A549 (cell line): ENCODE measurements around the gene IQCN. TPM values are rescaled to one million over a fixed set of nuclear protein-coding genes. Genes with fewer than 3 reads are reported as not detected.

Experiments used
- ATAC-seq, 2 experiments: fragments of 200-7000 bp in 1 of 2; fragments of >200 bp in 1 of 2; cut with Nextera tagmentation in 1 of 2; cut with Tn5 transposase in 1 of 2; 3 replicates each; pipeline versions ENCODE4 v1.8.0 to v1.9.1; 2018 to 2020; ENCODE audit warnings: mild to moderate bottlenecking in 1 of 2, moderate library complexity in 1 of 2
- CTCF ChIA-PET: fragments of 300-600 bp; sonication (Branson Sonifier 250); formaldehyde crosslinking; extraction: SDS; loops from one replicate; lab custom pipeline; 2021; ENCODE audit warnings: antibody characterized with exemption, inconsistent platforms; lab: Yijun Ruan, JAX
- POLR2A ChIA-PET: fragments of 350-600 bp; formaldehyde crosslinking; extraction: SDS; loops from one replicate; lab custom pipeline; 2021; ENCODE audit warnings: antibody characterized with exemption, inconsistent platforms; lab: Yijun Ruan, JAX
- DNase-seq, 2 experiments: peaks; one replicate each; pipeline versions ENCODE4 v3.0.0 to v3.0.0-alpha.2; 2011 to 2016; ENCODE audit warnings: low read depth in 1 of 2, low spot score in 1 of 2
- FAIRE-seq: peaks from 2 replicates; lab custom pipeline; 2011; peaks lifted over from hg19 to GRCh38; lab: Jason Lieb, UNC
- H3K27ac ChIP-seq, 2 experiments: fragments of >200 bp; sonication (Bioruptor Twin); formaldehyde crosslinking; 3 replicates each; pipeline ENCODE4 v1.5.1; 2016 to 2017
- H3K4me1 ChIP-seq: fragments of >200 bp; sonication (Bioruptor Twin); formaldehyde crosslinking; 3 replicates; pipeline ENCODE4 v1.6.1; 2016
- H3K4me2 ChIP-seq: fragments of >200 bp; sonication (Bioruptor Twin); formaldehyde crosslinking; 3 replicates; pipeline ENCODE4 v1.6.1; 2016
- H3K4me3 ChIP-seq: fragments of >200 bp; sonication (Bioruptor Twin); formaldehyde crosslinking; 3 replicates; pipeline ENCODE4 v1.5.1; 2016
- H3K9me3 ChIP-seq: fragments of >200 bp; sonication (Bioruptor Twin); formaldehyde crosslinking; 3 replicates; pipeline ENCODE4 v1.6.1; 2016
- CBX2 ChIP-seq: fragments of 200-600 bp; sonication (generic); IDR thresholded peaks from 2 replicates; pipeline ENCODE4 v1.6.1; 2016; ENCODE audit warnings: low read depth, mild to moderate bottlenecking, borderline replicate concordance
- CBX8 ChIP-seq: fragments of 200-600 bp; sonication (generic); IDR thresholded peaks from 2 replicates; pipeline ENCODE4 v1.6.1; 2016
- EHF ChIP-seq: fragments of 250-450 bp; sonication (Bioruptor Pico); IDR thresholded peaks from 2 replicates; pipeline ENCODE4 v1.5.0; 2020; ENCODE audit warnings: mild to moderate bottlenecking
- EHMT2 ChIP-seq: fragments of 200-600 bp; sonication (generic); IDR thresholded peaks from 2 replicates; pipeline ENCODE4 v1.6.1; 2016; ENCODE audit warnings: antibody characterized with exemption, low read depth, mild to moderate bottlenecking, moderate library complexity
- ESRRA ChIP-seq: fragments of 150-350 bp; IDR thresholded peaks from 2 replicates; pipeline ENCODE4 v1.6.1; 2014; ENCODE audit warnings: mild to moderate bottlenecking, low read length, borderline replicate concordance
- FOSL2 ChIP-seq, 2 experiments: fragments of 450-650 bp in 1 of 2; fragments of >200 bp in 1 of 2; sonication (Bioruptor Twin) in 1 of 2; formaldehyde crosslinking; IDR thresholded peaks; 2 replicates each; pipeline versions ENCODE4 v1.5.0 to v1.6.1; 2016 to 2020; ENCODE audit warnings: mild to moderate bottlenecking in 1 of 2, moderate library complexity in 1 of 2
- HEYL ChIP-seq: fragments of 250-450 bp; sonication (Bioruptor Pico); IDR thresholded peaks from 2 replicates; pipeline ENCODE4 v1.8.0; 2021; ENCODE audit warnings: mild to moderate bottlenecking, moderate library complexity
- JUNB ChIP-seq: fragments of >200 bp; sonication (Bioruptor Twin); formaldehyde crosslinking; IDR thresholded peaks from 2 replicates; pipeline ENCODE4 v1.6.1; 2016
- KDM1A ChIP-seq: fragments of 200-600 bp; sonication (generic); IDR thresholded peaks from 2 replicates; pipeline ENCODE4 v1.6.1; 2016; ENCODE audit warnings: low read depth, mild to moderate bottlenecking
- KDM5A ChIP-seq: fragments of 200-600 bp; sonication (generic); IDR thresholded peaks from 2 replicates; pipeline ENCODE4 v1.6.1; 2016; ENCODE audit warnings: antibody characterized with exemption, mild to moderate bottlenecking
- MAFK ChIP-seq: fragments of 450-650 bp; IDR thresholded peaks from 2 replicates; pipeline ENCODE4 v1.6.1; 2014; ENCODE audit not compliant: partially characterized antibody
- MAZ ChIP-seq: fragments of 150-350 bp; IDR thresholded peaks from 2 replicates; pipeline ENCODE4 v1.6.1; 2014; ENCODE audit warnings: antibody characterized with exemption, low read depth, low read length, borderline replicate concordance
- NPAS2 ChIP-seq: fragments of 250-450 bp; sonication (Bioruptor Pico); IDR thresholded peaks from 2 replicates; pipeline ENCODE4 v1.8.0; 2022; ENCODE audit warnings: mild to moderate bottlenecking, moderate library complexity, borderline replicate concordance
- PHF8 ChIP-seq: fragments of 200-600 bp; sonication (generic); IDR thresholded peaks from 2 replicates; pipeline ENCODE4 v1.6.1; 2016; ENCODE audit warnings: low read depth, mild to moderate bottlenecking, antibody characterized with exemption, moderate library complexity, borderline replicate concordance
- POLR2AphosphoS2 ChIP-seq: conservative IDR thresholded peaks from 2 replicates; pipeline ENCODE4 v1.6.1; 2012; ENCODE audit warnings: low read length, improper control_type of control experiment, inconsistent platforms
- RARB ChIP-seq: fragments of 250-450 bp; sonication (Bioruptor Pico); IDR thresholded peaks from 2 replicates; pipeline ENCODE4 v1.8.0; 2021; ENCODE audit warnings: mild to moderate bottlenecking, moderate library complexity
- SMC3 ChIP-seq: fragments of >200 bp; sonication (Bioruptor Twin); formaldehyde crosslinking; IDR thresholded peaks from 3 replicates; pipeline ENCODE4 v1.6.1; 2018; ENCODE audit warnings: inconsistent platforms
- TP53 ChIP-seq: fragments of 250-450 bp; sonication (Bioruptor Pico); IDR thresholded peaks from 2 replicates; pipeline ENCODE4 v1.5.0; 2021; ENCODE audit warnings: mild to moderate bottlenecking, moderate library complexity
- ZFP36 ChIP-seq: fragments of 450-650 bp; IDR thresholded peaks from 2 replicates; pipeline ENCODE4 v1.6.1; 2014; ENCODE audit warnings: borderline replicate concordance; ENCODE audit not compliant: partially characterized antibody
- ZNF302 ChIP-seq: fragments of 250-450 bp; sonication (Bioruptor Pico); IDR thresholded peaks from 2 replicates; pipeline ENCODE4 v1.9.0; 2021; ENCODE audit warnings: inconsistent platforms, mild to moderate bottlenecking, moderate library complexity
- WGBS: methylation state at CpG from one replicate; pipeline ENCODE4 v1.1.6; 2017; ENCODE audit errors: missing lambda C conversion rate; 5-methylcytosine and 5-hydroxymethylcytosine counted together
- polyA plus RNA-seq, 4 experiments: library from polyadenylated mRNA; depleted of rRNA in 3 of 4; stranded (reverse); fragments of >200 nt; fragmentation: RNase III in 1 of 4; extraction: RNeasy Plus Mini Kit Qiagen cat#74134 plus additional on column Dnase treatment in 1 of 4; gene quantifications; 2 replicates in 3 of 4; 3 replicates in 1 of 4; pipeline ENCODE4 v1.2.3, GENCODE V29; 2011 to 2017
- TF ChIP-seq, protein P1 (sequence below): fragments of 150-350 bp; IDR thresholded peaks from 2 replicates; pipeline ENCODE4 v1.6.1; 2014; ENCODE audit warnings: low read depth, mild to moderate bottlenecking, low read length
- TF ChIP-seq, protein P2 (sequence below): IDR thresholded peaks from 2 replicates; pipeline ENCODE4 v1.6.1; 2012; ENCODE audit warnings: low read depth, borderline replicate concordance
- TF ChIP-seq, protein P3 (sequence below): IDR thresholded peaks from 2 replicates; pipeline ENCODE4 v1.6.1; 2012

The IQCN gene
- polyA plus RNA-seq, 2 of the 4 experiments (the other 2 are of a cell fraction), result 0.34 to 0.50 TPM

DNA sequence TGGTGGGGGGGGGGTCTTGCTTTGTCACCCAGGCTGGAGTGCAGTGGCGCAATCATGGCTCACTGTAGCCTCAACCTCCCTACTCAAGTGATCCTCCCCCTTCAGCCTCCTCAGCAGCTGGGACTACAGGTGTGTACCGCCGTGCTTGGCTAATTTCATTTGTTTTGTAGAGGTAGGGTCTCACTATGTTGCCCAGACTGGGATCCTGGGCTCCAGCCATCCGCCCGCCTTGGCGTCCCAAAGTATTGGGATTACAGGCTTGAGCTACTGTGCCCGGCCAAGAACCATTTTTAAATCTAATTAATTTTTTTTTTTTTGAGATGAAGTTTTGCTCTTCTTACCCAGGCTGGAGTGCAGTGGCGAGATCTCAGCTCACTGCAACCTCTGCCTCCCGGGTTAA, 25.4 kb upstream of the IQCN start:
- ChIA-PET CTCF (interaction anchor here (0.7 to 1.4 kb wide), 3 partner anchors 20 to 50 kb away, joined by 3 to 6 read pairs (median 3); no protein-coding TSS in a partner anchor), POLR2A (interaction anchor here (1.0 to 1.3 kb wide), 2 partner anchors 17 to 18 kb away, joined by 3 to 7 read pairs; partner anchors contain the start of gene JUND)
- ATAC-seq (no peak), FAIRE-seq (no peak), DNase-seq (no peak)
- TF ChIP-seq CBX2 (no peak), ZFP36 (no peak), ESRRA (no peak), SMC3 (no peak), JUNB (no peak), TP53 (CRISPR knock-in tag) (no peak), FOSL2 (IDR thresholded peaks at IDR 0.05) (no peak), FOSL2 (CRISPR knock-in tag; IDR thresholded peaks at IDR 0.05) (no peak), PHF8 (no peak), EHF (CRISPR knock-in tag) (no peak), MAZ (no peak), CBX8 (no peak), HEYL (no peak), ZNF302 (no peak), MAFK (no peak), POLR2AphosphoS2 (no peak)
- TF ChIP-seq, protein P1, sequence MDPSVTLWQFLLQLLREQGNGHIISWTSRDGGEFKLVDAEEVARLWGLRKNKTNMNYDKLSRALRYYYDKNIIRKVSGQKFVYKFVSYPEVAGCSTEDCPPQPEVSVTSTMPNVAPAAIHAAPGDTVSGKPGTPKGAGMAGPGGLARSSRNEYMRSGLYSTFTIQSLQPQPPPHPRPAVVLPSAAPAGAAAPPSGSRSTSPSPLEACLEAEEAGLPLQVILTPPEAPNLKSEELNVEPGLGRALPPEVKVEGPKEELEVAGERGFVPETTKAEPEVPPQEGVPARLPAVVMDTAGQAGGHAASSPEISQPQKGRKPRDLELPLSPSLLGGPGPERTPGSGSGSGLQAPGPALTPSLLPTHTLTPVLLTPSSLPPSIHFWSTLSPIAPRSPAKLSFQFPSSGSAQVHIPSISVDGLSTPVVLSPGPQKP, result no peak
- TF ChIP-seq, protein P2, sequence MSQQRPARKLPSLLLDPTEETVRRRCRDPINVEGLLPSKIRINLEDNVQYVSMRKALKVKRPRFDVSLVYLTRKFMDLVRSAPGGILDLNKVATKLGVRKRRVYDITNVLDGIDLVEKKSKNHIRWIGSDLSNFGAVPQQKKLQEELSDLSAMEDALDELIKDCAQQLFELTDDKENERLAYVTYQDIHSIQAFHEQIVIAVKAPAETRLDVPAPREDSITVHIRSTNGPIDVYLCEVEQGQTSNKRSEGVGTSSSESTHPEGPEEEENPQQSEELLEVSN, result no peak
- TF ChIP-seq, protein P3, sequence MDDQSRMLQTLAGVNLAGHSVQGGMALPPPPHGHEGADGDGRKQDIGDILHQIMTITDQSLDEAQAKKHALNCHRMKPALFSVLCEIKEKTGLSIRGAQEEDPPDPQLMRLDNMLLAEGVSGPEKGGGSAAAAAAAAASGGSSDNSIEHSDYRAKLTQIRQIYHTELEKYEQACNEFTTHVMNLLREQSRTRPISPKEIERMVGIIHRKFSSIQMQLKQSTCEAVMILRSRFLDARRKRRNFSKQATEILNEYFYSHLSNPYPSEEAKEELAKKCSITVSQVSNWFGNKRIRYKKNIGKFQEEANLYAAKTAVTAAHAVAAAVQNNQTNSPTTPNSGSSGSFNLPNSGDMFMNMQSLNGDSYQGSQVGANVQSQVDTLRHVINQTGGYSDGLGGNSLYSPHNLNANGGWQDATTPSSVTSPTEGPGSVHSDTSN, result no peak
- H3K4me1 ChIP-seq, result peaks cover 54% of the 10 kb centered on the region
- H3K4me2 ChIP-seq, result no peak overlapping the region
- H3K4me3 ChIP-seq, result no peak overlapping the region
- 91% methylated on average over 9 of the region's 9 CpGs for WGBS
- H3K9me3 ChIP-seq, result no peaks in the 10 kb centered on the region
- H3K27ac ChIP-seq, result peak overlapping the region in 1 of 2 experiments; percentile 99; a peak in 4 of 6 replicates

DNA sequence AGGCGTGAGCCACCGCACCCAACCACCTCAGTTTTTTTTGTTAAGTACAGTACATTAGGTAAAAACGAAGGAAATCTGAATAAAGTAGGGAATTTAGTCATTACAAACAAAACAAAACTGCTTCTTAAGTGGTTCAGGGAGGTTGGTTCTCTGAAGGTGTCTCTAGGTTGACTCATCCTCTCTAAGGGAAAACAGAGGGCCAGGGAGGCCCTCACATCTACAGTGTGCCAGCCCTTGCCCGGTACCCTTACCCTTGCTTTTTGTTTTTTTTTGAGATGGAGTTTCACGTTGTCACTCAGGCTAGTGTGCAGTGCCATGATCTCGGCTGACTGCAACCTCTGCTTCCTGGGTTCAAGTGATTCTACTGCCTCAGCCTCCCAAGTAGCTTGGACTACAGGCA, 24.3 kb upstream of the IQCN start:
- no peak overlapping the region for H3K4me3 ChIP-seq
- peaks cover 53% of the 10 kb centered on the region for H3K4me1 ChIP-seq
- DNase-seq (no peak), FAIRE-seq (no peak), ATAC-seq (no peak)
- ChIA-PET CTCF (interaction anchor here (1.2 kb wide), 1 partner anchor 24 kb away, joined by 3 read pairs; no protein-coding TSS in a partner anchor), POLR2A (interaction anchor here (1.0 kb wide), 1 partner anchor 16 kb away, joined by 3 read pairs; no protein-coding TSS in a partner anchor)
- peak overlapping the region; percentile 41 to 99; a peak in 5 of 6 replicates for H3K27ac ChIP-seq
- peak overlapping the region; percentile 18; the same call in 2 of the 3 replicates for H3K4me2 ChIP-seq
- TF ChIP-seq KDM5A, result no peak
- TF ChIP-seq EHMT2, result no peak
- no peak for TF ChIP-seq FOSL2 (IDR thresholded peaks at IDR 0.05)
- TF ChIP-seq FOSL2 (CRISPR knock-in tag; IDR thresholded peaks at IDR 0.05), result no peak
- no peak for TF ChIP-seq ZFP36
- TF ChIP-seq RARB (CRISPR knock-in tag), result no peak
- TF ChIP-seq KDM1A, result no peak
- no peak for TF ChIP-seq NPAS2
- H3K9me3 ChIP-seq, result no peaks in the 10 kb centered on the region
- 55% methylated on average over 6 of the region's 6 CpGs for WGBS
